Measurements from ENCODE around the gene VWF. TPM values are rescaled to one million over a fixed set of nuclear protein-coding genes. Genes with fewer than 3 reads are reported as not detected.

The VWF gene
- total RNA-seq, 1 experiment from 2014 or later: 0.48 TPM

- no peak overlapping the region for H3K27ac ChIP-seq
- H3K36me3 ChIP-seq (ENCODE audit: low read depth): no peaks in the 10 kb centered on the region
- H3K4me2 ChIP-seq: no peak overlapping the region
- no peaks in the 10 kb centered on the region for H3K9me3 ChIP-seq (ENCODE audit: insufficient read depth, low read depth)
- intact Hi-C loops (cut with micrococcal nuclease; ENCODE audit: unreplicated experiment): no loop called here
- no peaks in the 10 kb centered on the region for H3F3A ChIP-seq (ENCODE audit: insufficient read depth, low read depth)
- H2AFZ ChIP-seq: no peak overlapping the region
- POLR2A ChIA-PET (ENCODE audit: unreplicated experiment): interaction anchor here (0.6 kb wide), 1 partner anchor 475 kb away, joined by 7 read pairs; no protein-coding TSS in a partner anchor
- H3K79me2 ChIP-seq (ENCODE audit: low read depth): no peaks in the 10 kb centered on the region
- CTCF ChIA-PET: interaction anchor here (0.5 kb wide), 1 partner anchor 129 kb away, joined by 3 read pairs; no protein-coding TSS in a partner anchor
- no peak for TF ChIP-seq EZH2 (IDR thresholded peaks at IDR 0.05; ENCODE audit: low read depth)
- TF ChIP-seq CTCF (conservative IDR thresholded peaks at IDR 0.05): no peak
- no peaks in the 10 kb centered on the region for H3K27me3 ChIP-seq (ENCODE audit: insufficient read depth, low read depth)
- H4K20me1 ChIP-seq (ENCODE audit: insufficient read depth): no peaks in the 10 kb centered on the region
- H3K4me3 ChIP-seq: no peak overlapping the region
- DNase-seq: no peak
- H3K4me1 ChIP-seq (replicated peaks; ENCODE audit: insufficient read depth): peaks cover 13% of the 10 kb centered on the region; the same call in 1 of the 2 replicates
- no peaks in the 10 kb centered on the region for H3K9me2 ChIP-seq (ENCODE audit: insufficient read depth)
- no TSS peak for BruUV-seq (replicated peaks)
These were observed 65.2 kb downstream of the VWF start for GRCh38 chr12:6059221-6059620.

- Histone ChIP-seq H2AFZ (no peak overlapping the region), H3K4me1 (replicated peaks; ENCODE audit: insufficient read depth) (peaks cover 7% of the 10 kb centered on the region; the same call in 1 of the 2 replicates), H3K79me2 (ENCODE audit: low read depth) (no peaks in the 10 kb centered on the region), H3K4me2 (no peak overlapping the region), H3F3A (ENCODE audit: insufficient read depth, low read depth) (no peaks in the 10 kb centered on the region), H3K36me3 (ENCODE audit: low read depth) (no peaks in the 10 kb centered on the region), H3K27me3 (ENCODE audit: insufficient read depth, low read depth) (no peaks in the 10 kb centered on the region), H3K9me3 (ENCODE audit: insufficient read depth, low read depth) (no peaks in the 10 kb centered on the region), H4K20me1 (ENCODE audit: insufficient read depth) (no peaks in the 10 kb centered on the region), H3K4me3 (no peak overlapping the region), H3K9me2 (ENCODE audit: insufficient read depth) (no peaks in the 10 kb centered on the region), H3K27ac (no peak overlapping the region)
- CTCF ChIA-PET: interaction anchor here (0.5 to 0.7 kb wide), 2 partner anchors 129 to 161 kb away, joined by 3 to 4 read pairs; no protein-coding TSS in a partner anchor
- intact Hi-C loops (cut with micrococcal nuclease; ENCODE audit: unreplicated experiment): no loop called here
- no peak for DNase-seq
- no TSS peak for BruUV-seq (replicated peaks)
- POLR2A ChIA-PET (ENCODE audit: unreplicated experiment): interaction anchor here (0.6 kb wide), 1 partner anchor 475 kb away, joined by 7 read pairs; no protein-coding TSS in a partner anchor
- TF ChIP-seq EZH2 (IDR thresholded peaks at IDR 0.05; ENCODE audit: low read depth) (no peak), CTCF (conservative IDR thresholded peaks at IDR 0.05) (no peak)
These were observed 65.8 kb downstream of the VWF start for GRCh38 chr12:6058481-6059161.

GRCh38 chr12:6057700-6058099, 66.8 kb downstream of the VWF start:
- H3K79me2 ChIP-seq (ENCODE audit: low read depth): no peaks in the 10 kb centered on the region
- no TSS peak for BruUV-seq (replicated peaks)
- intact Hi-C loops (cut with micrococcal nuclease; ENCODE audit: unreplicated experiment): no loop called here
- ChIA-PET CTCF (interaction anchor here (0.6 to 0.7 kb wide), 4 partner anchors 16 to 162 kb away, joined by 4 to 10 read pairs (median 6); no protein-coding TSS in a partner anchor), POLR2A (ENCODE audit: unreplicated experiment) (no interaction called here)
- no peak for DNase-seq
- no peaks in the 10 kb centered on the region for H3K36me3 ChIP-seq (ENCODE audit: low read depth)
- H3K4me3 ChIP-seq: no peak overlapping the region
- no peak overlapping the region for H3K27ac ChIP-seq
- TF ChIP-seq CTCF (conservative IDR thresholded peaks at IDR 0.05) (no peak), EZH2 (IDR thresholded peaks at IDR 0.05; ENCODE audit: low read depth) (no peak)
- H3K4me1 ChIP-seq (replicated peaks; ENCODE audit: insufficient read depth): peaks cover 7% of the 10 kb centered on the region; the same call in 1 of the 2 replicates
- no peaks in the 10 kb centered on the region for H3K9me3 ChIP-seq (ENCODE audit: insufficient read depth, low read depth)
- no peak overlapping the region for H2AFZ ChIP-seq
- H4K20me1 ChIP-seq (ENCODE audit: insufficient read depth): no peaks in the 10 kb centered on the region
- H3K27me3 ChIP-seq (ENCODE audit: insufficient read depth, low read depth): no peaks in the 10 kb centered on the region
- H3K9me2 ChIP-seq (ENCODE audit: insufficient read depth): no peaks in the 10 kb centered on the region
- no peak overlapping the region for H3K4me2 ChIP-seq
- H3F3A ChIP-seq (ENCODE audit: insufficient read depth, low read depth): no peaks in the 10 kb centered on the region

Data from PC-9 (cell line).